ENCODE results near the gene RAB12. TPM values are rescaled to one million over a fixed set of nuclear protein-coding genes. Genes with fewer than 3 reads are reported as not detected.
"Not testable (repeated sequence)": the region's sequence is repeated elsewhere in the genome, so short reads cannot be mapped to it uniquely, and the experiment has no call there.

Gene RAB12
- total RNA-seq, 2 experiments from 2014 or later, result 20.1 to 20.3 TPM

DNA sequence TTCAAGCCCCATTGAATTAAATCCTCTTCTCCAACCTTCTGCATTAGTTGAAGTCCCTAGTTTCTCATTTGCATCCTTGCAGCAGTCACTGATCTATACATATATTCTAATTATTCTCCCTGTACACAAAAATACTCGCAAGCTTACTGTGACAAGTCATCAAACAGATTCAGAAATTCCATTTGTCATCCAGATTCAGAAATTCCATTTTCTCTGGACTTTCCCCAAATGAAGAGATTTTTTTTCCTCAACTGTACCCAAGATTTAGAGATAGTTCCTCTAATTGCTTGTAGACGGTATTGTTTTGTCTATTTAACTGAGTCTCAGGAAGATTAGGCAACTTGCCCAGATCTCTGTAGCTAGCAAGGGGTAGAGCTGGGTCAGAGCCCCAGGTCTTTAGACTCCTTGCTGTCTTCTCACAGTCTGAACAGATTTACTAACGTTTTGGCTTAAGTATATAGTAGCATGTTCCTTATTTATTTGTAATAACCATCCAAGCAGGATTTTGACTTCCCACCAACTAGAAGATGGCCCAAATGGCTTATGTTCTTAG, 34.2 kb downstream of the RAB12 start:
- H3K4me3 Mint-ChIP-seq, result no peak overlapping the region
- H3K27ac ChIP-seq (ENCODE audit: low read depth in 1 of 2, low read length in 2 of 2), result no peak overlapping the region
- H3K9me3 Mint-ChIP-seq, result no peaks in the 10 kb centered on the region
- H3K36me3 Mint-ChIP-seq (ENCODE audit: low read depth), result peaks cover 32% of the 10 kb centered on the region
- TF ChIP-seq, protein P1, sequence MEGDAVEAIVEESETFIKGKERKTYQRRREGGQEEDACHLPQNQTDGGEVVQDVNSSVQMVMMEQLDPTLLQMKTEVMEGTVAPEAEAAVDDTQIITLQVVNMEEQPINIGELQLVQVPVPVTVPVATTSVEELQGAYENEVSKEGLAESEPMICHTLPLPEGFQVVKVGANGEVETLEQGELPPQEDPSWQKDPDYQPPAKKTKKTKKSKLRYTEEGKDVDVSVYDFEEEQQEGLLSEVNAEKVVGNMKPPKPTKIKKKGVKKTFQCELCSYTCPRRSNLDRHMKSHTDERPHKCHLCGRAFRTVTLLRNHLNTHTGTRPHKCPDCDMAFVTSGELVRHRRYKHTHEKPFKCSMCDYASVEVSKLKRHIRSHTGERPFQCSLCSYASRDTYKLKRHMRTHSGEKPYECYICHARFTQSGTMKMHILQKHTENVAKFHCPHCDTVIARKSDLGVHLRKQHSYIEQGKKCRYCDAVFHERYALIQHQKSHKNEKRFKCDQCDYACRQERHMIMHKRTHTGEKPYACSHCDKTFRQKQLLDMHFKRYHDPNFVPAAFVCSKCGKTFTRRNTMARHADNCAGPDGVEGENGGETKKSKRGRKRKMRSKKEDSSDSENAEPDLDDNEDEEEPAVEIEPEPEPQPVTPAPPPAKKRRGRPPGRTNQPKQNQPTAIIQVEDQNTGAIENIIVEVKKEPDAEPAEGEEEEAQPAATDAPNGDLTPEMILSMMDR (IDR thresholded peaks at IDR 0.05), result no peak
- intact Hi-C loops (cut with DNase I, micrococcal nuclease), result no loop called here
- CTCF ChIA-PET, result interaction anchor here (1.9 kb wide), 1 partner anchor 10 kb away, joined by 4 read pairs; no protein-coding TSS in a partner anchor
- H3K27ac Mint-ChIP-seq, result no peak overlapping the region
- no peaks in the 10 kb centered on the region for H3K27me3 ChIP-seq (ENCODE audit: control insufficient read depth in 1 of 2, insufficient read depth in 2 of 2, low read length in 2 of 2)
- H3K36me3 ChIP-seq (ENCODE audit: insufficient read depth, low read length), result peaks cover 22% of the 10 kb centered on the region
- DNase-seq (no peak), ATAC-seq (ENCODE audit: poor library complexity) (no peak)
- no peaks in the 10 kb centered on the region for H3K4me1 ChIP-seq (ENCODE audit: insufficient read depth, low read length)
- no peak overlapping the region for H3K4me3 ChIP-seq (ENCODE audit: low read length)
- H3K4me1 Mint-ChIP-seq (ENCODE audit: low read depth), result no peaks in the 10 kb centered on the region
- H3K9me3 ChIP-seq (ENCODE audit: control insufficient read depth in 1 of 2, insufficient read depth in 1 of 2, low read length in 2 of 2), result no peaks in the 10 kb centered on the region
- H3K27me3 Mint-ChIP-seq, result peaks cover 12% of the 10 kb centered on the region
- POLR2A ChIA-PET, result no interaction called here

DNA sequence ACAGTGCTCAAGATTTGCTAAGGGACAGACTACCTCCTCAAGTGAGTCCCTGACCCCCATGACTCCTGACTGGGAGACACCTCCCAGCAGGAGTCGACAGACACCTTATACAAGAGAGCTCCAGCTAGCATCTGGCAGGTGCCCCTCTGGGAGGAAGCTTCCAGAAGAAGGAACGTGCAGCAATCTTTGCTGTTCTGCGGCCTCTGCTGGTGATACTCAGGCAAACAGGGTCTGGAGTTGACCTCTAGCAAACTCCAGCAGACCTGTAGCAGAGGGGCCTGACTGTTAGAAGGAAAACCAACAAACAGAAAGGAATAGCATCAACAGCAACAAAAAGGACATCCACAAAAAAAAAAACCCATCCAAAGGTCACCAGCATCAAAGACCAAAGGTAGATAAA, 38.1 kb downstream of the RAB12 start:
- H3K9me3 ChIP-seq (ENCODE audit: control insufficient read depth in 1 of 2, insufficient read depth in 1 of 2, low read length in 2 of 2); CTCF ChIA-PET; H3K36me3 Mint-ChIP-seq (ENCODE audit: low read depth); H3K4me3 Mint-ChIP-seq; H3K27ac Mint-ChIP-seq; H3K9me3 Mint-ChIP-seq; intact Hi-C loops (cut with DNase I, micrococcal nuclease); ATAC-seq (ENCODE audit: poor library complexity); H3K4me1 Mint-ChIP-seq (ENCODE audit: low read depth); H3K27ac ChIP-seq (ENCODE audit: low read depth in 1 of 2, low read length in 2 of 2); H3K4me3 ChIP-seq (ENCODE audit: low read length); H3K36me3 ChIP-seq (ENCODE audit: insufficient read depth, low read length); H3K4me1 ChIP-seq (ENCODE audit: insufficient read depth, low read length); H3K27me3 ChIP-seq (ENCODE audit: control insufficient read depth in 1 of 2, insufficient read depth in 2 of 2, low read length in 2 of 2); DNase-seq: not testable (repeated sequence)
- POLR2A ChIA-PET, result interaction anchor here (0.6 kb wide), 1 partner anchor 145 kb away, joined by 3 read pairs; no protein-coding TSS in a partner anchor
- H3K27me3 Mint-ChIP-seq, result peaks cover 37% of the 10 kb centered on the region

DNA sequence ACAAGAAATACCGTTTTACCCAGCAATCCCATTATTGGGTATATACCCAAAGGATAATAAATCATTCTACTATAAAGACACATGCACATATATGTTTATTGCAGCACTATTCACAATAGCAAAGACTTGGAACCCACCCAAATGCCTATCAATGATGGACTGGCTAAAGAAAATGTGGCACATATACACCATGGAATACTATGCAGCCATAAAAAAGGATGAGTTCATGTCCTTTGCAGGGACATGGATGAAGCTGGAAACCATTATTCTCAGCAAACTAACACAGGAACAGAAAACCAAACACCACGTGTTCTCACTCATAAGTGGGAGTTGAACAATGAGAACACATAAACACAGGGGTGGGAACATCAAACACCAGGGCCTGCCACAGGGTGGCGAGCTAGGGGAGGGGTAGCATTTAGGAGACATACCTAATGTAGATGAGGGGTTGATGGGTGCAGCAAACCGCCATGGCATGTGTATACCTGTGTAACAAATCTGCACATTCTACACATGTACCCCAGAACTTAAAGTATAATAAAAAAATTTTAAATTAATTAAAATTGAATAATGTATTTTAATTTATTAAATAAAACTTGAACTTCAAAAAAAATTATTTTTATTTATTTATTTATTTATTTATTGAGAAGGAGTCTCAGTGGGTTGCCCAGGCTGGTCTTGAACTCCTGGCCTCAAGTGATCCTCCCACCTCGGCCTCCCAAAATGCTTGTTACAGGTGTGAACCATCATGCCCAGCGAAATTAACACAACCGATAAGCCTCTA, 42.4 kb downstream of the RAB12 start:
- H3K9me3 ChIP-seq (ENCODE audit: control insufficient read depth in 1 of 2, insufficient read depth in 1 of 2, low read length in 2 of 2); H3K9me3 Mint-ChIP-seq; H3K4me3 Mint-ChIP-seq; H3K4me3 ChIP-seq (ENCODE audit: low read length); H3K4me1 Mint-ChIP-seq (ENCODE audit: low read depth); ATAC-seq (ENCODE audit: poor library complexity); H3K36me3 Mint-ChIP-seq (ENCODE audit: low read depth); H3K27me3 ChIP-seq (ENCODE audit: control insufficient read depth in 1 of 2, insufficient read depth in 2 of 2, low read length in 2 of 2); H3K27ac ChIP-seq (ENCODE audit: low read depth in 1 of 2, low read length in 2 of 2); H3K36me3 ChIP-seq (ENCODE audit: insufficient read depth, low read length); H3K4me1 ChIP-seq (ENCODE audit: insufficient read depth, low read length); POLR2A ChIA-PET; H3K27ac Mint-ChIP-seq; DNase-seq: not testable (repeated sequence)
- intact Hi-C loops (cut with DNase I, micrococcal nuclease), result loop anchor here in 1 of 2 experiments (10.0 kb wide), 1 partner anchor 863 kb away; no protein-coding TSS in a partner anchor
- peaks cover 41% of the 10 kb centered on the region for H3K27me3 Mint-ChIP-seq
- CTCF ChIA-PET, result interaction anchor here (1.1 kb wide), 1 partner anchor 45 kb away, joined by 3 read pairs; no protein-coding TSS in a partner anchor
